HCT116 (cell line): ENCODE measurements around the gene ZMYM2. TPM values are rescaled to one million over a fixed set of nuclear protein-coding genes. Genes with fewer than 3 reads are reported as not detected.

Experiments
- ATAC-seq: fragments of 200-7000 bp; cut with Tn5 transposase; 2 replicates; pipeline ENCODE4 v1.9.1; 2020; ENCODE audit warnings: mild to moderate bottlenecking, moderate library complexity
- BruUV-seq: library from RNA; stranded (reverse); fragments of 400-500 nt; replicated peaks from 2 replicates; lab custom pipeline; 2021; lab: Mats Ljungman, UMichigan
- CTCF ChIA-PET: fragments of 300-600 bp; sonication (Branson Sonifier 250); formaldehyde crosslinking; loops from one replicate; lab custom pipeline; 2021; ENCODE audit warnings: antibody characterized with exemption; lab: Charles Lee
- POLR2A ChIA-PET: fragments of 300-600, 350-600 bp; sonication (Branson Sonifier 250); formaldehyde crosslinking; loops from one replicate; lab custom pipeline; 2021; ENCODE audit warnings: antibody characterized with exemption; lab: Charles Lee
- RAD21 ChIA-PET, 2 experiments: fragments of 300-600 bp; sonication (Branson Sonifier 250); formaldehyde crosslinking; loops; one replicate each; lab custom pipeline; 2023; ENCODE audit warnings: low total read pairs in 2 of 2; ENCODE audit not compliant: uncharacterized antibody in 2 of 2, unreplicated experiment in 2 of 2, low non-redundant PET in 1 of 2; lab: Charles Lee
- DNase-seq: peaks from one replicate; pipeline ENCODE4 v3.0.0-alpha.2; 2010; ENCODE audit warnings: low read depth, low spot score
- H2AFZ ChIP-seq: fragments of 200-600 bp; shearing (Covaris generic), sonication (generic); 2 replicates; pipeline ENCODE4 v1.6.1; 2017; ENCODE audit warnings: low read depth, mixed run types, mixed read lengths, antibody characterized with exemption, low read length; ENCODE audit not compliant: poor library complexity, severe bottlenecking
- H3K27ac ChIP-seq: 2 replicates; pipeline ENCODE4 v1.5.1; 2012; ENCODE audit warnings: low read depth, low read length
- H3K27me3 ChIP-seq: fragments of 200-600 bp; sonication (generic); 2 replicates; pipeline ENCODE4 v1.6.1; 2016; ENCODE audit warnings: mixed run types, low read length, mixed read lengths; ENCODE audit not compliant: insufficient read depth
- H3K36me3 ChIP-seq, 2 experiments: fragments of 200-500 bp in 1 of 2; fragments of 200-600 bp in 1 of 2; sonication (Bioruptor generic) in 1 of 2; sonication (generic) in 1 of 2; 2 replicates each; pipeline versions ENCODE4 v1.5.1 to v1.6.1; 2014 to 2016; ENCODE audit warnings: low read length in 2 of 2, inconsistent platforms in 1 of 2, mixed read lengths in 1 of 2, mixed run types in 1 of 2; ENCODE audit not compliant: insufficient read depth in 2 of 2, control insufficient read depth in 1 of 2
- H3K4me1 ChIP-seq, 2 experiments: fragments of 200-600 bp in 1 of 2; sonication (generic) in 1 of 2; 2 replicates each; pipeline versions ENCODE4 v1.5.1 to v1.6.1; 2012 to 2017; ENCODE audit warnings: low read length in 2 of 2, inconsistent platforms in 1 of 2, mild to moderate bottlenecking in 1 of 2, mixed read lengths in 1 of 2, mixed run types in 1 of 2, moderate library complexity in 1 of 2; ENCODE audit not compliant: insufficient read depth in 2 of 2, control insufficient read depth in 1 of 2
- H3K4me2 ChIP-seq: fragments of 200-600 bp; sonication (generic); 2 replicates; pipeline ENCODE4 v1.6.1; 2017; ENCODE audit warnings: mixed run types, low read length, mixed read lengths
- H3K4me3 ChIP-seq, 2 experiments: fragments of 200-600 bp in 1 of 2; sonication (generic) in 1 of 2; replicated peaks in 1 of 2; 2 replicates each; pipeline ENCODE4 v1.5.1; 2011 to 2016; ENCODE audit warnings: low read length in 2 of 2, control low read depth in 1 of 2, low read depth in 1 of 2, mild to moderate bottlenecking in 1 of 2, mixed read lengths in 1 of 2, mixed run types in 1 of 2
- H3K79me2 ChIP-seq: fragments of 200-600 bp; sonication (generic); 2 replicates; pipeline ENCODE4 v1.6.1; 2017; ENCODE audit warnings: mild to moderate bottlenecking, mixed run types, low read length, moderate library complexity, mixed read lengths; ENCODE audit not compliant: insufficient read depth
- H3K9ac ChIP-seq: fragments of 200-600 bp; sonication (generic); 2 replicates; pipeline ENCODE4 v1.6.1; 2016; ENCODE audit warnings: low read length, mixed read lengths
- H3K9me2 ChIP-seq: fragments of 200-600 bp; sonication (generic), shearing (Covaris generic); 2 replicates; pipeline ENCODE4 v1.6.1; 2017; ENCODE audit warnings: mixed run types, mild to moderate bottlenecking, moderate library complexity; ENCODE audit not compliant: insufficient read depth
- H3K9me3 ChIP-seq, 2 experiments: fragments of 200-500 bp in 1 of 2; fragments of 200-600 bp in 1 of 2; sonication (Bioruptor generic) in 1 of 2; sonication (generic) in 1 of 2; 2 replicates each; pipeline ENCODE4 v1.6.1; 2014 to 2017; ENCODE audit warnings: low read length in 2 of 2, mixed read lengths in 2 of 2, inconsistent platforms in 1 of 2, low read depth in 1 of 2, mild to moderate bottlenecking in 1 of 2, mixed run types in 1 of 2, moderate library complexity in 1 of 2; ENCODE audit not compliant: control insufficient read depth in 1 of 2, insufficient read depth in 1 of 2
- H4K20me1 ChIP-seq: fragments of 200-600 bp; sonication (generic), shearing (Covaris generic); 2 replicates; pipeline ENCODE4 v1.6.1; 2017; ENCODE audit warnings: mixed run types, mild to moderate bottlenecking, moderate library complexity; ENCODE audit not compliant: insufficient read depth
- CEBPB ChIP-seq: IDR thresholded peaks from 2 replicates; pipeline ENCODE4 v1.6.1; 2012; ENCODE audit warnings: low read depth
- EZH2 ChIP-seq: fragments of 200-600 bp; sonication (generic); IDR thresholded peaks from 2 replicates; pipeline ENCODE4 v1.6.1; 2017; ENCODE audit warnings: antibody characterized with exemption, mixed run types
- JUND ChIP-seq: IDR thresholded peaks from 2 replicates; pipeline ENCODE4 v1.6.1; 2012
- ZBTB33 ChIP-seq: IDR thresholded peaks from 2 replicates; pipeline ENCODE4 v1.6.1; 2011; ENCODE audit warnings: mild to moderate bottlenecking, low read length, moderate library complexity; ENCODE audit not compliant: insufficient replicate concordance; ENCODE audit errors: extremely low read depth
- ZNF274 ChIP-seq: fragments of 200-500 bp; sonication (Bioruptor generic); IDR thresholded peaks from 2 replicates; pipeline ENCODE4 v1.6.1; 2014; ENCODE audit warnings: mild to moderate bottlenecking, low read depth, low read length, inconsistent platforms
- intact Hi-C: fragments of 100-400 bp; cut with micrococcal nuclease; formaldehyde crosslinking; loops from 2 replicates; pipeline ENCODE4 v1.10.0; 2022
- total RNA-seq: library from RNA; stranded (reverse); gene quantifications from one replicate; pipeline ENCODE4 v1.2.1, GENCODE V29; 2021; ENCODE audit not compliant: unreplicated experiment

Gene ZMYM2
- total RNA-seq, 1 experiment from 2014 or later = 53.0 TPM

DNA sequence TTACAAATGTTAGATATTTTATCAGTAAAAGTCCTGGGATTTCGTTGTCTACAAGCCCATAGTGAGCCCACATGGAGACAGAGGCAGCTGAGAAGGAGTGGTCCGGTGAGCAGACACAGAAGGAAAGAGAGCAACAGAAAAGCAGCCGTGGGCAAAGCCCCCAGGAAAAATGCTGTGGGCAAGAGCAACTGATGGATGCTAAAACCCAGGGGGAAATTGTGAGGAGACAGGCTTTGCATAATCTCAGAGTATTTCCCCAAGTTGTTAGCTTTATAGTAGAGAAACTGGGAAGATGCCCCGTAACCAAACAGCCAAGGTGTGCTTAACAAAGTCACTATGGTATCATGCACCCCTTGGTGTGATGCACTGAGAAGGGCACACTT is 167.2 kb downstream of the ZMYM2 start (continued):
- TF ChIP-seq ZBTB33 (no peak), CEBPB (no peak), EZH2 (no peak)

DNA sequence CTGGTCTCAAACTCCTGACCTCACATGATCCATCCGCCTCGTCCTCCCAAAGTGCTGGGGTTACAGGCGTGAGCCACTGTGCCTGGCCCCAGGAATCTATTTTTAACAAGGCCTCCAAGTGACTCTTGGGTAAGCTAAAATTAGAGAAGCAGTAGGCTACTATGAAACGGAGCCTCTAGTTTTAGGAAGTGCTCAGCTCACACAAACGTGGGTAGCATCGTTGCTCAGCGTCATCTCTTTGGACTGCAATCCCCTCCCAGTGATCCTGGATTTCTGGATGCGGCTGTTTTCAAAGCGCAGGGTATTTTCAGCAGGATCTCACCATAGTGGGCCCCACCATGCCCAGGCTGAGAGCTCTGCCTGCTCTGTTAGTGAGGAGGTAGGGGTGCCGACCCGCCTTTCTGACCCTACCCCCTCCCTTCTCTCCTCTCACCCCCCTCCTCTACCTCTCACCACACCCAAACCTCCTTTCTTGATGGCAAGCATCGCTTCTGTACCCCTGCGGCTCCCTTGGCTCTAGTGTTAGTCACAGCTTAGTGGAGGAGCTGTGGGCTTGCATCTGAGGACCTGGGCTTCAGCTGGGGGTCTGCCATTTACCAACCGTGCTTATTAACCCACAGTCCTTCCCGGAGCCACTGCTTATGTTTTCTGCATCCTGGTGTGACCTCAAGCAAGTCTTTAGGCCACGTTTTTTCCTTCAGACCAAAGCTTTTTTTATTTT is 168.2 kb downstream of the ZMYM2 start:
- Histone ChIP-seq H3K79me2 (no peaks in the 10 kb centered on the region), H4K20me1 (no peaks in the 10 kb centered on the region), H2AFZ (no peak overlapping the region), H3K27ac (no peak overlapping the region; the same call in 1 of the 2 replicates), H3K4me3 (no peak overlapping the region), H3K27me3 (no peaks in the 10 kb centered on the region), H3K36me3 (no peaks in the 10 kb centered on the region), H3K9me2 (no peaks in the 10 kb centered on the region), H3K4me2 (peak overlapping the region; percentile 85; the same call in 1 of the 2 replicates), H3K4me1 (peaks cover 11 to 48% of the 10 kb centered on the region in 2 experiments), H3K9ac (no peak overlapping the region), H3K9me3 (no peaks in the 10 kb centered on the region)
- no TSS peak for BruUV-seq
- ChIA-PET POLR2A (interaction anchor here (0.6 to 2.2 kb wide), 4 partner anchors 8 to 415 kb away, joined by 3 to 13 read pairs (median 4); no protein-coding TSS in a partner anchor), RAD21 (interaction anchor here in 1 of 2 experiments (1.6 kb wide), 1 partner anchor 34 kb away, joined by 5 read pairs; the partner anchor contains the start of gene GJA3), CTCF (interaction anchor here (2.4 to 3.0 kb wide), 2 partner anchors 8 to 17 kb away, joined by 6 to 13 read pairs; no protein-coding TSS in a partner anchor)
- intact Hi-C loops = loop anchor here (2.0 kb wide), 1 partner anchor 34 kb away; the partner anchor contains the start of gene GJA3
- TF ChIP-seq JUND = no peak
- TF ChIP-seq ZNF274 = no peak
- DNase-seq = no peak
- no peak for ATAC-seq
